GM19025 (cell line): ENCODE results near the gene SLC16A3.
"Not testable (repeated sequence)": the region's sequence is repeated elsewhere in the genome, so short reads cannot be mapped to it uniquely, and the experiment has no call there.

Source experiments
- ATAC-seq: cut with Tn5 transposase; IDR thresholded peaks from one replicate; pipeline ENCODE4 v1.9.1; 2021; ENCODE audit warnings: mild to moderate bottlenecking, low read depth, moderate library complexity; ENCODE audit not compliant: unreplicated experiment

The SLC16A3 gene

GRCh38 chr17:82228842-82229697, at the start of gene SLC16A3:
SLC16A3 (plus strand) TSS chr17:82229042; CDS start chr17:82236009, 6,967 bp downstream.
- ATAC-seq: peak; percentile 31

GRCh38 chr17:82179412-82179811, 49.4 kb upstream of the SLC16A3 start:
- ATAC-seq: no peak

- no peak for ATAC-seq
Measured at GRCh38 chr17:82179946-82180475, 48.8 kb upstream of the SLC16A3 start.

GRCh38 chr17:82180776-82181528, 47.9 kb upstream of the SLC16A3 start:
- no peak for ATAC-seq

DNA sequence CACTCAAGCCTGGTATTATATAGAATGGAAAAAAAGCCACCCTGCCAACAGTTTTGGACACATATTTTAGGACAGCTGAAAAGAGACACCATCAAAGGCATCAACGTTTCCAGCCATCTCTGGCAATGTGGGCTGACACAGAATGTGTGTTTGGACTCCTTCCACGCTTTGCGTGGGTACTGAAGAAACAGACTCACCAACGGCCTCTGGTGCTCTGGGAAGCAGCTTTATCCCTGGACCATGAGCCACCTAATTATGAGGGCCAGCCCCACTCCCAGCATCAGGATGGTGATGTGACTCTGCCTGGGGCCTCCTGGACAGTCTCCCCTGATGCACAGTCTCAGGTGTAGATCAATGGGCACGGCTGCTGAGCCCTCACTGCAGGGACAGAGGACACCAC, 44.1 kb upstream of the SLC16A3 start:
- ATAC-seq: no peak

- ATAC-seq: no peak
Measured at GRCh38 chr17:82186221-82186620, 42.6 kb upstream of the SLC16A3 start.

DNA sequence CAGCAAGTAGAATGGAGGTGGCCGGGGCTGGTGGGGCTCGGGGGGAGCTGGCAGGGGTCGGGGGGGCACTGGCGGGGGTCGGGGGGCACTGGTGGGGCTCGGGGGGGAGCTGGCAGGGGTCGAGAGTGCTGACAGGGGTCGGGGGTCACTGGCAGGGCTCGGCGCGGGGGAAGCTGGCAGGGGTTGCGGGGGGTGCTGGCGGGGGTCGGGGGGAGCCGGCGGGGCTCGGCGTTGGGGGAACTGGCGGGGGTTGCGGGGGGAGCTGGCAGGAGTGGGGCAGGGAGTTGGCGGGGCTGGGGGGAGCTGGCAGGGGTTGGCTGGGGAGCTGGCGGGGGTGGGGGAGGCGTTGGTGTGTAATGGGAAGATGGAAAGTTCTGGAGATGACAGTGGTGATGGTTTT, 41.3 kb upstream of the SLC16A3 start:
- ATAC-seq: no peak

GRCh38 chr17:82188001-82188961, 40.6 kb upstream of the SLC16A3 start:
- no peak for ATAC-seq

- ATAC-seq: not testable (repeated sequence)
Measured at GRCh38 chr17:82193050-82193449, 35.8 kb upstream of the SLC16A3 start.

GRCh38 chr17:82193520-82194220, 35.2 kb upstream of the SLC16A3 start:
- no peak for ATAC-seq

DNA sequence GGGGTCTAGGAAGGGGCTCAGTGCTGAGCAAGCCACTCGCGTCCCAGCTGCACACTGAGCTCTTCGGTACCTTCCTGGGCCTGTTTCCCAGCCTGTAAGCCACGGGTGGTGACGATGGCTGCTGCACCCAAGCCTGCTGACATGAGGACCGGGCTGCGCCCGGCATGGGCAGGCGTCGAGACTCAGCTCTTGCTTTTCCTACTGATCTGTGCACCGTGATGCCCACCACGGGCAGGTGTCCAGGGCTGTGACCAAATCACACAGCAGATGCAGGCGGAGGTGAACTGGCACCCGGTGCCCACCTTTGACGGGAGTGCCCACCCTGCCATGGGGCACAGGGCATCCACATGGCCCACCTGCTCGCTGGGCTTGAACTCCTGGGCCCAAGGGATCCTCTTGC, 34.1 kb upstream of the SLC16A3 start:
- no peak for ATAC-seq

DNA sequence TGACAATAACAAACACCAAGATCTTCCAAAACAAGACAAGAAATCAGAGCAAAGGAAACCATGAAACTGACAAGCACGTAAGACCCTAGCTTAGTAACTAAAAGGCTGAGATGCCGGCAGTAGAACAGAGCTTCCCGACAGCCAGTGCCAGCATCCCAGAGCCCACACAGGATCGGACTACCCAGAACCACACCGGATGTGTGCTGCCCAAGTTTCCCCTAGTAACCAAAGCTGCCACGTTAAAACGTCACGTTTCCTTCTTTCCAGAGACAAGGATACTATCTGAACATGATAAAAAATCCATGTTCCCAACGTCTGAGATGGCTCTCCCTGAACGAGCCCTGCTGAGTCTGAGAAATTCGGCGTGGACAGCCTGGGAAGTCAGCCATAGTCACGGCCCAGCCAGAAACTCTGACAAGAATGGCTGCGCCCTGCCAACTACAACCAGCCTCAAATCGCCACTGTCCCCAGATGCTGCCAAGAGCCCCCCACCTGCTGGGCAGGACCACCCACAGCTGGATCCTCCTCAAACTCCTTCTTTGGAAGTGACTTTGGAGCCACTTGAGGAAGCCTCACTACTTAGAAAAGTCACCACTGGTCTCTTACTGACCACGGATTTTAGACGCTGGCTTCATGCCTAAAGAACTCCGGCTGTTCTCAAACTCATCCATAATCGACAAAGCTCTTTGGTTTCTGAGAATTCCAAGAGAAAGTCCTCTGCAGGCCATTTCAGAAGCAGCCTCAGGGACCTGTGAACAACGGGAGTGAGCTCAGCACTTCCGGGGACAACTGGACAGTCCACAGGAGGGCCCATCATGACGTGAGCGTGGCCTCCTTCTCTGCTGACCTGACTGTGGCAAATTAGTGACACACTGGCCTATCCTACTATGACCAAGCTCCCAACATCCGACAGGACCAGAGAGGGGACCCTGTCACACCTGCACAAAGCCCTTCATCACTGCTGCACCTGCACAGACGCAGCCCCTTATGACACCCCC, 32.9 kb upstream of the SLC16A3 start:
- no peak for ATAC-seq

GRCh38 chr17:82198092-82198491, 30.8 kb upstream of the SLC16A3 start:
- ATAC-seq: no peak

GRCh38 chr17:82199496-82199895, 29.3 kb upstream of the SLC16A3 start:
- no peak for ATAC-seq

GRCh38 chr17:82200135-82200534, 28.7 kb upstream of the SLC16A3 start:
- no peak for ATAC-seq

GRCh38 chr17:82200743-82201497, 27.9 kb upstream of the SLC16A3 start:
- ATAC-seq: no peak

DNA sequence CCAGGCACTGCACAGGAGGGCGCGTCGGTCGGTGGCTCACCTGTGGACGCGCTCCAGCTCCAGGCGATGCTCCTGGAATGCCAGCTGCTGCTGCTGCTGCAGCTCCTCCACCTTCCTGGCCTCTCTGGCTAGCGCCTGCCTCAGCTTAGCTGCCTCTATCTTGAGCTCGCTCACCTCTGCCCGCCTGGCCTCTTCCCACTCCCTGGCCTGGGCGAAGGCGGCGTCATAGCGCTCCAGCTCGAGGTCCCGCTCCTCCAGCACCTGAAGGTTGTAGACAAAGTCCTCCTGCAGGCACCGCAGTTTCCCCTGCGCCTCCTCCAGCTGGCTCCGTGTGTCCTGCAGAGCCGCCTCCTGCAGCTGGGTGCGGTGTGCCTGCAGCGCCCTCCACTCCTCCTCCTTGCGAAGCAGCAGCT, 27.3 kb upstream of the SLC16A3 start:
- ATAC-seq: no peak

DNA sequence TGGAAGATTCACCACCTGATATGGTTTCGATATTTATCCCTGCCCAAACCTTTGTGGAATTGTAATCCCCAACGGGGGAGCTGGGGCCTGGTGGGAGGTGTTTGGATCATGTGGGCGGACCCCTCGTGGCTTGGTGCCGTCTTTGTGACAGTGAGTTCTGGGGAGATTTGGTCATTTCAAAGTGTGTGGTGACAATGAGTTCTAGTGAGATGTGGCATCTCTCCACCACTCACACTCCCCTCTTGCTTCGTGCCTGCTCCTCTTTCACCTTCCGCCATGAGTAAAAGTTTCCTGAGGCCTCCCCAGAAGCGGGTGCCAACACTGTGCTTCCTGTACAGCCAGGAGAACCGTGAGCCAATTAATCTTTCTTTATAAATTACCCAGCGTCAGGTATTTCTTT, 25.9 kb upstream of the SLC16A3 start:
- ATAC-seq: no peak
